Right forelimb (tissue), 1 donor: ENCODE data around the gene BMAL2.

Source experiments
- DNase-seq: peaks from one replicate; pipeline ENCODE4 v3.0.0-alpha.2; 2018

BMAL2 gene

DNA sequence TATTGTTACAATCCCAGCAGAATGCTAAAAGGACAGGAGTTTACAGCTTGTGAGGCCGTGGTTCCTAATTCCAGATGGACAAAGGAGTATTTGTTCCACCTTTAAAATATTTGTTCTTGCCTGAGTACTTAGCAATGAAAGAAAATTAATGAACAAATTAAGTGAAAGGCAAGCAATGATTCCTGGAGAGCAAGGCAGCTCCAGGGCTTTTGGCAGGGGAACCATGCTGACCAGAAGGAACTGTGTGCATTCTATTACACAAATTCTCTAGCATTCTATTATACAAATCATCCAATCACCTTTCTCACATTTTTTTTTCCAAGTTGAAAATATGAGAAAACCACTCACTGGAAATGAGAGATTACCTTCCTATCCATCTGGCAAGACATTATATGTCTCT lies 1.8 kb upstream of the BMAL2 start:
- DNase-seq, result no peak

DNA sequence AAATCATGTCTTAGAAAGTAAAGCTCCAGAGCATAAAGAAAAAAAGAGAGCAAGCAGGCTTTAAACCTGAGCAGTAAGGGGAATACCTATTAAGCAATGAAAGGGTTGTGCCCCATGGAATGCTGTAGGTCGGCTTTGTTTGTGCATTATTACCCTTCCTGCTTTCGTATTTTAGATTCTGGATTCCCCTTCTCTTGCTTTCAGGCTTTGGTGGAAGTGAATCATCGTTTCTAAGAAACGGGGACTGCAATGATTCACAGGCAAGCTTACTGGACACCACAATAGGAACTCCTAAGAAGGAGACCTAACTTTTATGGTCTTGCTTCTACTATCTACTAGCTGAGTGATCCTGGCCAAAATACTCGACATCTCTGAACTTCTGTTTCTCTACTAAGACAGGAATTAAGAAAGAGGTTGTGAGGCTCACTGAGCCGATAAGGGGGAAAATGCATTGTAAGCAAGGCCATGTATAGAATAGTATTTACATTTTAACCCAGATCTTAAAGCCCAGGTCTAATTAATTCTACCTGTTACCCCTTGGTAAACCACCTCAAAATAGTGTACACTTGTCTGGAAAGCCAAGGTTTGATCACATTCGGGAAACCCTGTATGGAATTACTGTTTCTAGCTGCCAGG lies 1.2 kb upstream of the BMAL2 start:
- no peak for DNase-seq

GRCh38 chr12:27331927-27332324 lies 710 bp upstream of the BMAL2 start:
- no peak for DNase-seq

- no peak for DNase-seq
Measured at GRCh38 chr12:27332407-27332713, 276 bp upstream of the BMAL2 start.

DNA sequence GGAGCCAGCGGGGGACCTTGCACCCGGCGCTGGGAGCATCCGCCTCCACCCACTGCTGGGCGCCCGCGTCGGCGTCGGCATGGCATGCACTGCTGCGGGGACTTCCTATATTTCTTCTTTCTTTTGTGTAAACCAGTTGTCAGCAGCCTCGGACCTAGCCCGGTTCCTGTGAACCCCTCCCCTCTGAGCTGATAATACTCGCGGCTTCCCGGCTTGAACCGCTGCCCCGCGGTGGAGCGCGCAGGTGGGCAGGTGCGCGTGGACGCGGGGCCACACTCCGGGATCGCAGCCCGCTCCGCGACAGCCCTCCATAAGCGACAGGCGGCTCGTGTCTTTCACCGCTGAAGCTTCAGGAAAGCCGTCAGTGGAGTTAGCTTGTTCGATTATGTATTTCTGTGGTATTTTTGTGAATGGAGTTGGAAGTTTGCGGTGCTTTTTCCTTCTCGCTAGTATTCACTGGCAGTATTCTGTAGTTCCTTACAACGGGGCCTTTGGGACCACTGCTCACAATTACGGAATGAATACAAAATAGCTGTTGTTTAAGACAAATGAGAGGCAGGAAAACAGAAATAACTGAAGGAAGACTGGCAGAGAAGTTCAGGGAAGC lies 870 bp downstream of the BMAL2 start:
- peak; percentile 45 for DNase-seq

GRCh38 chr12:27334042-27334720 lies 1.5 kb downstream of the BMAL2 start:
- no peak for DNase-seq

- no peak for DNase-seq
Measured at GRCh38 chr12:27334721-27335082, 2.1 kb downstream of the BMAL2 start.

DNA sequence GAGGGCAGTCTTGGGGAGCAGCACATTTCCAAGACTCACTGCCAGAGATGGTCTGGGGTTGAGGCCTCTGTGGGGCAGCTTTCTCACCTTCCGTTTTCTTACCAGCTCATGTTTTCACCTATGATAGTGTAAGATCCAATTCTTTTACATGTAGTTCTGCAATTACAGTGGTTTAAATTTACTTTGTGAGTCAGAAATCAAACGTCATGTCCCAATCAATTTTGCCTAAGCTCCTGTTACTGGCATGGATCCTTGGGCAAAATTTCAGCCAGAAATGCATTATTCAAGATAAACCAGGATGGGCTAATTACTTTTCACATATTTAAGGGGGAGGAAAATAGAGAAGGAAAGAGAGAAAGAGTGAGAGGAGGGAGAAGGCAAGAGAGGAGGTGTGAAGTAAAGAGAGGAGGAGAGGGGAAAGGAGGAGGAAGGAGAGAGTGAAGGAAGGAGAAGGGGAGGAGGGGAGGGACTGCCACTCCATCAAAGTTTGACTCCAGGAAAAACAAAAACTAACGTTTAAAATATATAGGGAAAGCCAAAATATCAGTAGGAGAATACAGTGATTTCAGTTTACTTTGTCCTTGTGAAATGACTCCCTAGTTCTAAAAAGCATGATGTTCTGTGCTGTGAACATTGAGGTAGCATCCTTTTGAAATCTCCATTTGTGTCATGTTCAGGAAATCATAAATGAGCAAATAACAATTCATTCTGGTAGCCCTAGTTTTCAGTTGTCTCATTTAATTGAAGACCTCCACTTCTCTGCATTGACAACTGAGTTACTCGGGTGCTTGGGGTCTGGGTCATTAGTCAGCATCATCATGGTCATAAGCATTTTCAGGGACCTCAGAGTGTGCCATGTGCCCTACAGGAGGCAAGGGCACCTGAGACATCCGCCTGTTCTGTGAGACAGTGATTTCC lies 3.0 kb downstream of the BMAL2 start:
- no peak for DNase-seq

DNA sequence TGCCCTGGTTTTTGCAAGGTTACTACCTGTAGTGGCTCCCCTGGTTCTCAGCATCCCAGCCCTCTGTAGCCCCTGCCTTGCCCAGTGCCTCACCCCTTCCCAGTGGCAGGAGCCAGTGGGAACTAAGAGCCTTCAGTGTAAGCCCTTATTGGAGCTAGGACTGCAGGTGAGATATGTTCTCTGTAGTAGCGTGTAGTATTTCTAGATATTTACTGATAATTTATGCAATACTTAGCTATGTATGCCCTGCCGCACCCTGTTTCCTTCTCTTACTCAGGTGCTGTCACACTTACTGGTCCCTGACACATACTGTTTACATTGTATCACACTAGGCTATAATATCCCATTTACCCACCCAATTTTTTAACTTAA lies 3.6 kb downstream of the BMAL2 start:
- DNase-seq, result no peak

- DNase-seq, result no peak
Measured at GRCh38 chr12:27337376-27337775, 4.7 kb downstream of the BMAL2 start.

DNA sequence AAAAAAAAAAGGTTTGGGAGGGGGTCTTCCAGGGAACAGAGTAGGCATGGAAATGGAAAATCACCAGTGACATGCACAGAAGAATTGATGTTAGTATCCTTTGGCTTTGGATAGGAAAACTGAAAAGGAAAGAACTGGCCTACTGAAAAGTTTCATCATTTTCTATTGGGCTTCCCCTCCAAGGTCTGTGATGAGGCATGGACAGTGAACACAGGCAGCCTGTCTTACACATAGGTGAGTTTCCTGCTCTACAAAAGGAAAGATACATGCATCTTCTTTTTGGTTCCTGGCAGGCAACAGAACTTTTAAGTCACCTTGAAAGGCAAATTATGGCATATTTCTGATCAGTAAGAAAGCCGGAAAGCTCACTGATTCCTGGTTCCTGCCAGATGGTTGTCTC lies 5.8 kb downstream of the BMAL2 start:
- DNase-seq, result no peak

GRCh38 chr12:27340971-27341370 lies 8.3 kb downstream of the BMAL2 start:
- no peak for DNase-seq

GRCh38 chr12:27342536-27342935 lies 9.9 kb downstream of the BMAL2 start:
- no peak for DNase-seq

GRCh38 chr12:27343255-27344000 lies 10.8 kb downstream of the BMAL2 start:
- no peak for DNase-seq

- no peak for DNase-seq
Measured at GRCh38 chr12:27344246-27344645, 11.6 kb downstream of the BMAL2 start.

GRCh38 chr12:27344760-27345159 lies 12.1 kb downstream of the BMAL2 start:
- DNase-seq, result no peak

DNA sequence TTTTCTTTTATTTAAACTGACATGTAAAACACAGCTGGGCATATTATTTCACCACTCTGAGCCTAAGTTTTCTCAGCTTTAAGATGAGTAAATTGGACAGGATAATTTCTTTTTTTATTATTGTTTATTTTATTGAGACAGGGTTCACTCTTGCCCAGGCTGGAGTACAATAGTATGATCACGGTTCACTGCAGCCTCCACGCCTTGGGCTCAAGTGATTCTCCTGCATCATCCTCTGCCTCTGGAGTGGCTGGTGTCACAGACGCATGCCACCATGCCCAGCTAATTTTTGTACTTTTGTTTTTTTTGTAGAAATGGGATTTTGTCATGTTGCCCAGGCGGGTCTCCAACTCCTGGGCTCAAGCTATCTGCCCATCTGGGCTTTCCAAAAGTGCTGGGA lies 12.7 kb downstream of the BMAL2 start:
- DNase-seq, result no peak

DNA sequence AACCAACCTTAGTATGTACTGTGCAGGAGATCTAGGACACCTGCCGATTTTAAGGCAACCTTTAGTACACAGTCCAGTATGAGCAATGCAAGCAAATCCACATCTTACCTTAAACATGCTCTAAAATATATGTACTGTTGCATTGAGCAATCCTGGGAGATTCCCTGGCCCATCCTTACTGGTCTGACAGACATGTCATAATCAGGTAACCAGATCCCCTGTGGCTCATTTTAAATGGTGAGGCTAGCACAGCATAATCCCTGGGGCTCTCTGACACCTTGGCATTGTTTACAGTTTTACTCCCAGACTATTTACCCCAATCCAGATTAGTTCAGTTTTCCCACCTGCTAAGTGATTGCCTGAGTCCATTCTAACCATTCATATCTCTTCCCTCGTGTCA lies 15.1 kb downstream of the BMAL2 start:
- DNase-seq, result no peak

DNA sequence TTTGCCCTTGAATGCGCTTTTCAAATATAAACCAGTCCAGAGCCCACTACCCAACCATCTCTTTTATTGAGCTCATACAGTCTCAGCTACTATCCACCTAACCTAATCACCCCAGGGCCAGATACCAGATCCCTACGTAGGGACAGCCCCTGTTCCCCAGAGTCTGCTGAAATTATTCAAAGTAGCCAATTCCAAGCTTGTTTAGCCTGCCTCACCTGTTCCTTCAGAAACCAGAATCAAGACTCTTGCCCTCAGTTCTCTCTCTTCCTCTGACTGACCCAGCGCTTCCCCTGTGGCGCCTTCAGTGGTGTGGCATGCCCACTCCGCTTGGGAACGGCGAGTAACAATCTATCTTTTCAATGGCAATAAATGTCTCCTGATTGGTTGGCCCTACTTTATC lies 18.8 kb downstream of the BMAL2 start:
- no peak for DNase-seq

DNA sequence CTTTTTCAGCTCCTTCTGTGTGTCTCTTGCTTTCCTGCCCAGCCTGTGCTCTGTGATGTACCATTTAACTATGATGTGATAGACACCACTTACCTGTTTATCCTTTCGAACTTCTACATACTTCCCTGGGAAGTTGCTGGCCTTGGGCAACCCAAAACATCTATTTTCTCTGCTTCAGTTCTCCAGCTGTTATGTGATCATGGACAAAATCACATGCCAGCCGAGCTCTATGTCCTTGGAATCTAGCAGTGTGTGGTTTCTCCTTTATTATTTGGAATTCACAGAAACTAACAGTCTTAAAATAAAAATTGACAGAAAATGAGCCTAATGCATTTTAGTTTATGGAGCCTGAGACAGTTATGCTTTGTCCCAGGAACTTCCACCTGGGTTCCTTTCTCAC lies 22.9 kb downstream of the BMAL2 start:
- no peak for DNase-seq

DNA sequence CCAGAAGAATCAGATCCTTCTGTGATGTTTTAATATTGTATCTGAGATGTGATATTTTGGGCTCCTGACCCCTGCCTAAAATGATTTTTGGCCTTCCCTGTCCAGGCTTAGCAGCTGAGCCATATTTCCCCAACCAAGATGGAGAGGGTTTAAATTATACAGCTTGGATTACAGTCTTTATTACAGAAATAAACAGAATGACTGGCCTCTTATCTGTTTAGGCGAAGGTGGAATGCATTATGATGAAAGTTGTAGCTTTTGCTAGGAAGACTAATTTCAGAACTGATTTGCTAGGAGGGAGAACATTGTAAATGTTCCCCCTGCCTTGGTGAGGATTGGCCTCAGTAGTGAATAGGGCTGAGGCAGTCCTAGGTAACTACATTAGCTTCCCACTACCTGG lies 23.3 kb downstream of the BMAL2 start:
- DNase-seq, result no peak

- no peak for DNase-seq
Measured at GRCh38 chr12:27359578-27360340, 27.1 kb downstream of the BMAL2 start.
